Stomach (tissue), 4 donors: ENCODE data around the gene GDF9.

ENCODE experiments used
- EP300 ChIP-seq: sonication (generic); formaldehyde crosslinking; IDR thresholded peaks from one replicate; pipeline ENCODE4 v1.6.1; 2017; ENCODE audit warnings: antibody characterized with exemption
- POLR2A ChIP-seq, 4 donors: fragments of 450-650 bp; IDR thresholded peaks; one replicate each; pipeline ENCODE4 v1.6.1; 2016; ENCODE audit warnings: antibody characterized with exemption in 4 of 4, control low read depth in 2 of 4, mild to moderate bottlenecking in 1 of 4, moderate library complexity in 1 of 4
- TF ChIP-seq, protein P1 (sequence below), 7 experiments: fragments of 450-650 bp in 4 of 7; fragments of 200-600 bp in 3 of 7; sonication (generic) in 3 of 7; IDR thresholded peaks; one replicate each; pipeline ENCODE4 v1.5.1; 2016 to 2019; ENCODE audit warnings: antibody characterized with exemption in 7 of 7, control low read depth in 2 of 7, mild to moderate bottlenecking in 1 of 7

- TF ChIP-seq EP300, result no peak
- TF ChIP-seq POLR2A (IDR thresholded peaks at IDR 0.05), result no peak
- TF ChIP-seq, protein P1, sequence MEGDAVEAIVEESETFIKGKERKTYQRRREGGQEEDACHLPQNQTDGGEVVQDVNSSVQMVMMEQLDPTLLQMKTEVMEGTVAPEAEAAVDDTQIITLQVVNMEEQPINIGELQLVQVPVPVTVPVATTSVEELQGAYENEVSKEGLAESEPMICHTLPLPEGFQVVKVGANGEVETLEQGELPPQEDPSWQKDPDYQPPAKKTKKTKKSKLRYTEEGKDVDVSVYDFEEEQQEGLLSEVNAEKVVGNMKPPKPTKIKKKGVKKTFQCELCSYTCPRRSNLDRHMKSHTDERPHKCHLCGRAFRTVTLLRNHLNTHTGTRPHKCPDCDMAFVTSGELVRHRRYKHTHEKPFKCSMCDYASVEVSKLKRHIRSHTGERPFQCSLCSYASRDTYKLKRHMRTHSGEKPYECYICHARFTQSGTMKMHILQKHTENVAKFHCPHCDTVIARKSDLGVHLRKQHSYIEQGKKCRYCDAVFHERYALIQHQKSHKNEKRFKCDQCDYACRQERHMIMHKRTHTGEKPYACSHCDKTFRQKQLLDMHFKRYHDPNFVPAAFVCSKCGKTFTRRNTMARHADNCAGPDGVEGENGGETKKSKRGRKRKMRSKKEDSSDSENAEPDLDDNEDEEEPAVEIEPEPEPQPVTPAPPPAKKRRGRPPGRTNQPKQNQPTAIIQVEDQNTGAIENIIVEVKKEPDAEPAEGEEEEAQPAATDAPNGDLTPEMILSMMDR (IDR thresholded peaks at IDR 0.05), result no peak
These were observed 2.5 kb upstream of the GDF9 start for GRCh38 chr5:132868754-132869153.
